ENCODE data around the gene BCAR3.
"Not testable (repeated sequence)": the region's sequence is repeated elsewhere in the genome, so short reads cannot be mapped to it uniquely, and the experiment has no call there.

BCAR3 gene

GRCh38 chr1:93573940-93574469, 107.6 kb downstream of the BCAR3 start:
- DNase-seq = no peak

GRCh38 chr1:93571623-93572310, 109.9 kb downstream of the BCAR3 start:
- DNase-seq = no peak

GRCh38 chr1:93569489-93569888, 112.1 kb downstream of the BCAR3 start:
- DNase-seq = no peak

GRCh38 chr1:93567255-93567918, 114.2 kb downstream of the BCAR3 start:
- DNase-seq = no peak

- DNase-seq = no peak
Observed at GRCh38 chr1:93566227-93566626, 115.4 kb downstream of the BCAR3 start.

GRCh38 chr1:93565496-93566206, 116.0 kb downstream of the BCAR3 start:
- no peak for DNase-seq

- DNase-seq = no peak
Observed at GRCh38 chr1:93559695-93560094, 121.9 kb downstream of the BCAR3 start.

GRCh38 chr1:93559045-93559444, 122.6 kb downstream of the BCAR3 start:
- no peak for DNase-seq

- DNase-seq = no peak
Observed at GRCh38 chr1:93556291-93556690, 125.3 kb downstream of the BCAR3 start.

- no peak for DNase-seq
Observed at GRCh38 chr1:93554883-93555872, 126.5 kb downstream of the BCAR3 start.

GRCh38 chr1:93553886-93554490, 127.6 kb downstream of the BCAR3 start:
- DNase-seq = not testable (repeated sequence)

GRCh38 chr1:93552741-93553455, 128.7 kb downstream of the BCAR3 start:
- no peak for DNase-seq

GRCh38 chr1:93549811-93550210, 131.8 kb downstream of the BCAR3 start:
- no peak for DNase-seq

- no peak for DNase-seq
Observed at GRCh38 chr1:93549131-93549530, 132.5 kb downstream of the BCAR3 start.

- DNase-seq = no peak
Observed at GRCh38 chr1:93546162-93546863, 135.3 kb downstream of the BCAR3 start.

GRCh38 chr1:93542398-93542797, 139.2 kb downstream of the BCAR3 start:
- no peak for DNase-seq

- no peak for DNase-seq
Observed at GRCh38 chr1:93541045-93541444, 140.6 kb downstream of the BCAR3 start.

GRCh38 chr1:93537924-93538323, 143.7 kb downstream of the BCAR3 start:
- no peak for DNase-seq

GRCh38 chr1:93537396-93537795, 144.2 kb downstream of the BCAR3 start:
- no peak for DNase-seq

- DNase-seq = no peak
Observed at GRCh38 chr1:93533677-93534076, 148.0 kb downstream of the BCAR3 start.
